Endothelial cell of umbilical vein (primary cell): ENCODE results near the gene AMFR. TPM values are rescaled to one million over a fixed set of nuclear protein-coding genes. Genes with fewer than 3 reads are reported as not detected.

Experiments
- BruUV-seq: library from RNA; stranded (reverse); fragments of 400-500 nt; replicated peaks from 2 replicates; lab custom pipeline; 2021; lab: Mats Ljungman, UMichigan
- CTCF ChIA-PET: fragments of 300-600, 350-600 bp; sonication (Branson Sonifier 250); formaldehyde crosslinking; loops from one replicate; lab custom pipeline; 2021; ENCODE audit warnings: antibody characterized with exemption, inconsistent platforms; lab: Charles Lee
- POLR2A ChIA-PET: fragments of 300-600, 350-600 bp; sonication (Branson Sonifier 250); formaldehyde crosslinking; loops from one replicate; lab custom pipeline; 2021; ENCODE audit warnings: antibody characterized with exemption, inconsistent platforms; lab: Charles Lee
- DNase-seq: peaks from one replicate; pipeline ENCODE4 v3.0.0-alpha.2; 2011; ENCODE audit warnings: low read depth, low spot score
- FAIRE-seq: peaks from 2 replicates; lab custom pipeline; 2011; peaks lifted over from hg19 to GRCh38; lab: Jason Lieb, UNC
- H2AFZ ChIP-seq: 2 replicates; pipeline ENCODE4 v1.6.0; 2012; ENCODE audit warnings: low read depth, low read length, control low read depth, inconsistent platforms
- H3K27ac ChIP-seq: 2 replicates; pipeline ENCODE4 v1.5.1; 2011; ENCODE audit warnings: low read depth, mild to moderate bottlenecking, control low read depth, low read length, moderate library complexity; ENCODE audit not compliant: insufficient read depth
- H3K27me3 ChIP-seq, 2 experiments: 2 replicates each; pipeline versions ENCODE4 v1.6.0 to v1.6.1; 2011; ENCODE audit warnings: low read length in 2 of 2, mixed read lengths in 1 of 2; ENCODE audit not compliant: control insufficient read depth in 2 of 2, insufficient read depth in 2 of 2
- H3K36me3 ChIP-seq, 2 experiments: 2 replicates in 1 of 2; 3 replicates in 1 of 2; pipeline ENCODE4 v1.5.1; 2011; ENCODE audit warnings: low read length in 2 of 2, mild to moderate bottlenecking in 1 of 2, moderate library complexity in 1 of 2; ENCODE audit not compliant: control insufficient read depth in 2 of 2, insufficient read depth in 2 of 2; ENCODE audit errors: extremely low read depth in 1 of 2
- H3K4me1 ChIP-seq: 3 replicates; pipeline ENCODE4 v1.5.1; 2011; ENCODE audit warnings: mild to moderate bottlenecking, low read length; ENCODE audit not compliant: control insufficient read depth, insufficient read depth; ENCODE audit errors: extremely low read depth
- H3K4me2 ChIP-seq: 2 replicates; pipeline ENCODE4 v1.6.1; 2011; ENCODE audit warnings: low read length, control low read depth, mixed read lengths; ENCODE audit not compliant: insufficient read depth
- H3K4me3 ChIP-seq, 3 experiments: fragments of 200-600 bp in 1 of 3; sonication (generic), shearing (Covaris generic) in 1 of 3; replicated peaks in 1 of 3; 2 replicates each; pipeline ENCODE4 v1.5.1; 2011 to 2016; ENCODE audit warnings: control low read depth in 3 of 3, low read length in 3 of 3, mild to moderate bottlenecking in 2 of 3, inconsistent platforms in 1 of 3, low read depth in 1 of 3, moderate library complexity in 1 of 3; ENCODE audit not compliant: insufficient read depth in 1 of 3
- H3K79me2 ChIP-seq: 2 replicates; pipeline ENCODE4 v1.6.0; 2012; ENCODE audit warnings: low read length, inconsistent platforms; ENCODE audit not compliant: control insufficient read depth, insufficient read depth
- H3K9ac ChIP-seq: replicated peaks from 2 replicates; pipeline ENCODE3; 2011; ENCODE audit warnings: low read length, control low read depth; ENCODE audit not compliant: insufficient read depth; ENCODE audit errors: extremely low read depth
- H3K9me1 ChIP-seq: replicated peaks from 3 replicates; pipeline ENCODE4 v1.6.0; 2011; ENCODE audit warnings: mild to moderate bottlenecking, low read length; ENCODE audit not compliant: control insufficient read depth, insufficient read depth; ENCODE audit errors: extremely low read depth
- H3K9me3 ChIP-seq: replicated peaks from 2 replicates; pipeline ENCODE4 v1.5.1; 2012; ENCODE audit warnings: low read length, inconsistent platforms; ENCODE audit not compliant: control insufficient read depth, insufficient read depth
- H4K20me1 ChIP-seq: replicated peaks from 2 replicates; pipeline ENCODE3; 2011; ENCODE audit warnings: mild to moderate bottlenecking, low read length; ENCODE audit not compliant: control insufficient read depth, insufficient read depth; ENCODE audit errors: extremely low read depth
- CTCF ChIP-seq, 2 donors: IDR thresholded peaks; 1 replicate in 1 of 2; 2 replicates in 1 of 2; pipeline ENCODE4 v1.5.1; 2011; ENCODE audit warnings: low read length in 2 of 2, mild to moderate bottlenecking in 2 of 2, moderate library complexity in 2 of 2, control low read depth in 1 of 2, inconsistent platforms in 1 of 2, low read depth in 1 of 2; ENCODE audit not compliant: insufficient read depth in 1 of 2; ENCODE audit errors: extremely low read depth in 1 of 2
- EZH2 ChIP-seq: IDR thresholded peaks from 2 replicates; pipeline ENCODE4 v1.6.1; 2012; ENCODE audit warnings: borderline replicate concordance, low read depth, mild to moderate bottlenecking, moderate library complexity, low read length, inconsistent platforms; ENCODE audit not compliant: severe bottlenecking
- FOS ChIP-seq: IDR thresholded peaks from 2 replicates; pipeline ENCODE4 v1.6.1; 2011; ENCODE audit warnings: mild to moderate bottlenecking, low read length, moderate library complexity, borderline replicate concordance; ENCODE audit not compliant: insufficient read depth
- GATA2 ChIP-seq: IDR thresholded peaks from 2 replicates; pipeline ENCODE4 v1.7.0; 2011; ENCODE audit warnings: low read depth, mild to moderate bottlenecking, moderate library complexity, mixed read lengths, low read length; ENCODE audit not compliant: insufficient read length, insufficient read depth
- JUN ChIP-seq: IDR thresholded peaks from 2 replicates; pipeline ENCODE4 v1.6.1; 2011; ENCODE audit warnings: borderline replicate concordance, low read depth; ENCODE audit not compliant: insufficient read length, insufficient read depth
- MAX ChIP-seq: IDR thresholded peaks from 2 replicates; pipeline ENCODE4 v1.6.1; 2011; ENCODE audit not compliant: insufficient read depth, insufficient read length
- MYC ChIP-seq: IDR thresholded peaks from one replicate; pipeline ENCODE4 v1.6.1; 2011; ENCODE audit warnings: mild to moderate bottlenecking, low read depth, low read length
- POLR2A ChIP-seq: IDR thresholded peaks from 2 replicates; pipeline ENCODE4 v1.6.1; 2012; ENCODE audit warnings: low read depth, mild to moderate bottlenecking, control low read depth, low read length
- POLR2AphosphoS5 ChIP-seq: IDR thresholded peaks from 2 replicates; pipeline ENCODE4 v1.6.1; 2012; ENCODE audit warnings: low read depth, mild to moderate bottlenecking, control low read depth, low read length, moderate library complexity; ENCODE audit not compliant: insufficient read depth
- dilution Hi-C: fragments of 300-500 bp; cut with MboI; formaldehyde crosslinking; loops from one replicate; pipeline ENCODE4 v1.15.0; 2019; ENCODE audit warnings: low sequenced_read_pairs; ENCODE audit not compliant: extremely low pct_ligation_motif_present
- intact Hi-C: fragments of 100-400 bp; cut with micrococcal nuclease; formaldehyde crosslinking; loops from one replicate; pipeline ENCODE4 v1.10.0; 2022
- polyA plus RNA-seq, 4 experiments: library from polyadenylated mRNA; depleted of rRNA in 3 of 4; stranded (reverse) in 3 of 4; unstranded in 1 of 4; fragments of >200 nt; gene quantifications; 2 replicates each; pipeline versions ENCODE4 v1.2.1 to v1.2.3, GENCODE V29; 2011 to 2012; ENCODE audit warnings: missing spikeins in 1 of 4
- total RNA-seq: library from RNA; stranded (reverse); gene quantifications from 2 replicates; pipeline ENCODE4 v1.2.3, GENCODE V29; 2021

The AMFR gene
- total and polyA plus RNA-seq, 2 donors (not counting 3 experiments of a cell fraction or from before 2014, with no cell fraction given), result 66.5 to 71.7 TPM

GRCh38 chr16:56340864-56341365 lies 84.4 kb downstream of the AMFR start:
- H3K4me3 ChIP-seq, result no peak overlapping the region
- no peaks in the 10 kb centered on the region for H3K27me3 ChIP-seq
- no peaks in the 10 kb centered on the region for H3K79me2 ChIP-seq
- H3K4me2 ChIP-seq, result no peak overlapping the region
- H4K20me1 ChIP-seq, result no peaks in the 10 kb centered on the region
- ChIA-PET CTCF (interaction anchor here (1.6 to 2.4 kb wide), 2 partner anchors 15 to 23 kb away, joined by 8 to 16 read pairs; no protein-coding TSS in a partner anchor), POLR2A (no interaction called here)
- H3K36me3 ChIP-seq, result no peaks in the 10 kb centered on the region
- no peaks in the 10 kb centered on the region for H3K4me1 ChIP-seq
- H3K9me1 ChIP-seq, result no peaks in the 10 kb centered on the region
- DNase-seq, result no peak
- no TSS peak for BruUV-seq
- TF ChIP-seq POLR2A, result no peak
- TF ChIP-seq FOS, result no peak
- no peak for TF ChIP-seq GATA2
- no peak for TF ChIP-seq CTCF (IDR thresholded peaks at IDR 0.05; ENCODE audit: extremely low read depth in 1 of 2, insufficient read depth in 1 of 2, low read depth in 1 of 2, low read length in 2 of 2)
- no peak for TF ChIP-seq MAX
- no peak for TF ChIP-seq JUN
- TF ChIP-seq POLR2AphosphoS5, result no peak
- no peak for TF ChIP-seq EZH2
- TF ChIP-seq MYC, result no peak
- H3K27ac ChIP-seq, result no peak overlapping the region
- dilution Hi-C loops (no loop called here), intact Hi-C loops (no loop called here)
- no peak overlapping the region for H3K9ac ChIP-seq
- H3K9me3 ChIP-seq, result no peaks in the 10 kb centered on the region
- no peak overlapping the region for H2AFZ ChIP-seq
- FAIRE-seq, result no peak
